DND-41 (cell line): Measurements from ENCODE around the gene PLA2G15.

Experiments used
- ATAC-seq: fragments of 200-7000 bp; cut with Tn5 transposase; 3 replicates; pipeline ENCODE4 v1.9.1; 2021; ENCODE audit warnings: low read depth; ENCODE audit not compliant: insufficient read depth
- DNase-seq: peaks from one replicate; pipeline ENCODE4 v3.0.0-alpha.2; 2020
- H2AFZ ChIP-seq: 2 replicates; pipeline ENCODE4 v1.6.0; 2012; ENCODE audit warnings: low read depth, low read length
- H3K27ac ChIP-seq: 2 replicates; pipeline ENCODE4 v1.5.1; 2012; ENCODE audit warnings: low read length, inconsistent platforms
- H3K27me3 ChIP-seq: fragments of 200-600 bp; sonication (generic); 2 replicates; pipeline ENCODE4 v1.6.0; 2012; ENCODE audit warnings: low read length, mild to moderate bottlenecking, inconsistent platforms; ENCODE audit not compliant: insufficient read depth, poor library complexity
- H3K36me3 ChIP-seq: 2 replicates; pipeline ENCODE4 v1.5.1; 2012; ENCODE audit warnings: low read length, inconsistent platforms; ENCODE audit not compliant: insufficient read depth
- H3K4me1 ChIP-seq: 2 replicates; pipeline ENCODE4 v1.5.1; 2012; ENCODE audit warnings: mild to moderate bottlenecking, low read length; ENCODE audit not compliant: insufficient read depth
- H3K4me2 ChIP-seq: 2 replicates; pipeline ENCODE4 v1.6.0; 2012; ENCODE audit warnings: mild to moderate bottlenecking, moderate library complexity, low read length, inconsistent platforms; ENCODE audit not compliant: insufficient read depth
- H3K4me3 ChIP-seq, 2 experiments: fragments of 200-600 bp in 1 of 2; shearing (Covaris generic) in 1 of 2; 2 replicates each; pipeline ENCODE4 v1.5.1; 2012 to 2016; ENCODE audit warnings: inconsistent platforms in 2 of 2, low read length in 2 of 2, mild to moderate bottlenecking in 2 of 2, low read depth in 1 of 2, moderate library complexity in 1 of 2
- H3K79me2 ChIP-seq: 2 replicates; pipeline ENCODE4 v1.6.0; 2012; ENCODE audit warnings: low read length, inconsistent platforms; ENCODE audit not compliant: insufficient read depth
- H3K9ac ChIP-seq: 2 replicates; pipeline ENCODE4 v1.6.0; 2012; ENCODE audit warnings: low read depth, mild to moderate bottlenecking, inconsistent platforms, low read length, moderate library complexity
- H3K9me3 ChIP-seq: 2 replicates; pipeline ENCODE4 v1.5.1; 2012; ENCODE audit warnings: low read length, moderate library complexity, mild to moderate bottlenecking, inconsistent platforms; ENCODE audit not compliant: insufficient read depth, severe bottlenecking
- H4K20me1 ChIP-seq: 2 replicates; pipeline ENCODE4 v1.6.0; 2012; ENCODE audit warnings: low read length; ENCODE audit not compliant: insufficient read depth
- EZH2 ChIP-seq: IDR thresholded peaks from 3 replicates; pipeline ENCODE4 v1.6.1; 2012; ENCODE audit warnings: borderline replicate concordance, low read depth, mild to moderate bottlenecking, moderate library complexity, low read length, inconsistent platforms; ENCODE audit not compliant: severe bottlenecking
- TF ChIP-seq, protein P1 (sequence below): IDR thresholded peaks from 2 replicates; pipeline ENCODE4 v1.5.1; 2012; ENCODE audit warnings: borderline replicate concordance, low read length, moderate library complexity, mild to moderate bottlenecking; ENCODE audit not compliant: poor library complexity, severe bottlenecking; ENCODE audit errors: extremely low read depth

PLA2G15 gene

DNA sequence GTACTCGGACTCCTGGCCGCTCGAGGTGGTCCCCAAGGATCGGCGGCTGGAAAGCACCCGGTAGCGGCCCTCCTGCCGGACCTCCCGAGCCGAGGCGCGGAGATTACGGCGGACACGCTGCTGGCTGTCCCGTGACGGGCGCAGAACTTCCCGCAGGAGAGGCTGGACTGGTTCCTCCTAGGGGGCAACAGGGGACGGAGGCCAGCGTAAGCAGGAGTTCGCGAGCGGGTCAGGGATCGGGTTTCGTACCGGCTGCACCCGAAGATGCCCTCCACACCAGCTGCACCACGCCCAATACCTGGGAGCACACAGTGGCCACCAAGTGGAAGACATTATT, 65.2 kb downstream of the PLA2G15 start:
- Histone ChIP-seq H3K4me1 (peaks cover 62% of the 10 kb centered on the region), H3K9me3 (no peaks in the 10 kb centered on the region), H3K4me3 (peak overlapping the region; percentile 83 to 98), H3K4me2 (peak overlapping the region; percentile 98), H3K9ac (peak overlapping the region; percentile 78), H3K79me2 (peaks cover 83% of the 10 kb centered on the region), H3K36me3 (peaks cover 58% of the 10 kb centered on the region), H2AFZ (peak overlapping the region; percentile 100), H3K27ac (peak overlapping the region; percentile 92), H3K27me3 (no peaks in the 10 kb centered on the region), H4K20me1 (peaks cover 19% of the 10 kb centered on the region; the same call in 1 of the 2 replicates)
- TF ChIP-seq EZH2: no peak
- TF ChIP-seq, protein P1, sequence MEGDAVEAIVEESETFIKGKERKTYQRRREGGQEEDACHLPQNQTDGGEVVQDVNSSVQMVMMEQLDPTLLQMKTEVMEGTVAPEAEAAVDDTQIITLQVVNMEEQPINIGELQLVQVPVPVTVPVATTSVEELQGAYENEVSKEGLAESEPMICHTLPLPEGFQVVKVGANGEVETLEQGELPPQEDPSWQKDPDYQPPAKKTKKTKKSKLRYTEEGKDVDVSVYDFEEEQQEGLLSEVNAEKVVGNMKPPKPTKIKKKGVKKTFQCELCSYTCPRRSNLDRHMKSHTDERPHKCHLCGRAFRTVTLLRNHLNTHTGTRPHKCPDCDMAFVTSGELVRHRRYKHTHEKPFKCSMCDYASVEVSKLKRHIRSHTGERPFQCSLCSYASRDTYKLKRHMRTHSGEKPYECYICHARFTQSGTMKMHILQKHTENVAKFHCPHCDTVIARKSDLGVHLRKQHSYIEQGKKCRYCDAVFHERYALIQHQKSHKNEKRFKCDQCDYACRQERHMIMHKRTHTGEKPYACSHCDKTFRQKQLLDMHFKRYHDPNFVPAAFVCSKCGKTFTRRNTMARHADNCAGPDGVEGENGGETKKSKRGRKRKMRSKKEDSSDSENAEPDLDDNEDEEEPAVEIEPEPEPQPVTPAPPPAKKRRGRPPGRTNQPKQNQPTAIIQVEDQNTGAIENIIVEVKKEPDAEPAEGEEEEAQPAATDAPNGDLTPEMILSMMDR: no peak
- no peak for ATAC-seq
- no peak for DNase-seq
